TTC549 (cell line): ENCODE results near the gene ZNF684.
"Not testable (repeated sequence)": the region's sequence is repeated elsewhere in the genome, so short reads cannot be mapped to it uniquely, and the experiment has no call there.

Source experiments
- FAIRE-seq: peaks from 2 replicates; lab custom pipeline; 2012; peaks lifted over from hg19 to GRCh38; lab: Jason Lieb, UNC

ZNF684 gene

GRCh38 chr1:40531381-40532061 lies at the start of gene ZNF684:
Gene ZNF684, plus strand, starts transcription at chr1:40531637. Its CDS starts 1,530 bp downstream, at chr1:40533167.
- peak; percentile 95 for FAIRE-seq

GRCh38 chr1:40495315-40495903 lies 36.0 kb upstream of the ZNF684 start:
- FAIRE-seq, result no peak

- FAIRE-seq, result not testable (repeated sequence)
These were observed 28.8 kb upstream of the ZNF684 start for GRCh38 chr1:40502651-40503050.

- FAIRE-seq, result no peak
These were observed 23.5 kb upstream of the ZNF684 start for GRCh38 chr1:40507973-40508372.

GRCh38 chr1:40508375-40509341 lies 22.8 kb upstream of the ZNF684 start, which contains the start of gene EXO5:
Gene EXO5, plus strand, starts transcription at chr1:40508767. Its CDS starts 5,778 bp downstream, at chr1:40514545.
- FAIRE-seq, result no peak

- no peak for FAIRE-seq
These were observed 11.9 kb upstream of the ZNF684 start for GRCh38 chr1:40519517-40519916.

- FAIRE-seq, result no peak
These were observed 579 bp upstream of the ZNF684 start for GRCh38 chr1:40530735-40531380.

GRCh38 chr1:40532062-40532389 lies 589 bp downstream of the ZNF684 start:
- no peak for FAIRE-seq

- FAIRE-seq, result peak; percentile 68
These were observed 1.5 kb downstream of the ZNF684 start for GRCh38 chr1:40532844-40533424.

GRCh38 chr1:40534589-40534988 lies 3.2 kb downstream of the ZNF684 start:
- FAIRE-seq, result no peak

GRCh38 chr1:40535732-40536131 lies 4.3 kb downstream of the ZNF684 start:
- FAIRE-seq, result no peak

GRCh38 chr1:40539338-40539737 lies 7.9 kb downstream of the ZNF684 start:
- no peak for FAIRE-seq

GRCh38 chr1:40546957-40547356 lies 15.5 kb downstream of the ZNF684 start:
- no peak for FAIRE-seq

- no peak for FAIRE-seq
These were observed 21.6 kb downstream of the ZNF684 start for GRCh38 chr1:40553017-40553416.

GRCh38 chr1:40554807-40555206 lies 23.4 kb downstream of the ZNF684 start:
- not testable (repeated sequence) for FAIRE-seq

GRCh38 chr1:40556121-40556520 lies 24.7 kb downstream of the ZNF684 start:
- FAIRE-seq, result no peak

GRCh38 chr1:40558241-40558640 lies 26.8 kb downstream of the ZNF684 start:
- not testable (repeated sequence) for FAIRE-seq

GRCh38 chr1:40562185-40562584 lies 30.7 kb downstream of the ZNF684 start:
- FAIRE-seq, result no peak

- no peak for FAIRE-seq
These were observed 31.8 kb downstream of the ZNF684 start for GRCh38 chr1:40563266-40563665.

- no peak for FAIRE-seq
These were observed 33.1 kb downstream of the ZNF684 start for GRCh38 chr1:40564506-40564905.

- FAIRE-seq, result no peak
These were observed 33.5 kb downstream of the ZNF684 start for GRCh38 chr1:40564913-40565312.

- no peak for FAIRE-seq
These were observed 36.4 kb downstream of the ZNF684 start for GRCh38 chr1:40567825-40568224.
